Calu3 (cell line): ENCODE data around the gene NSMCE1. TPM values are rescaled to one million over a fixed set of nuclear protein-coding genes. Genes with fewer than 3 reads are reported as not detected.

Source experiments
- BruUV-seq: library from RNA; stranded (reverse); fragments of 400-500 nt; replicated peaks from 2 replicates; lab custom pipeline; 2021; lab: Mats Ljungman, UMichigan
- CTCF ChIA-PET: fragments of 300-600 bp; sonication (Branson Sonifier 250); formaldehyde crosslinking; loops from one replicate; lab custom pipeline; 2022; ENCODE audit warnings: antibody characterized with exemption; lab: Charles Lee
- DNase-seq: peaks from one replicate; pipeline ENCODE4 v3.0.0; 2022
- H3K27ac Mint-ChIP-seq: one replicate; pipeline ENCODE4 v1.8.0; 2022; ENCODE audit warnings: mixed read lengths; ENCODE audit not compliant: unreplicated experiment
- H3K27me3 Mint-ChIP-seq: one replicate; pipeline ENCODE4 v1.8.0; 2022; ENCODE audit warnings: mixed read lengths; ENCODE audit not compliant: unreplicated experiment
- H3K36me3 Mint-ChIP-seq: one replicate; pipeline ENCODE4 v1.8.0; 2022; ENCODE audit warnings: mild to moderate bottlenecking, moderate library complexity, mixed read lengths; ENCODE audit not compliant: insufficient read depth, unreplicated experiment
- H3K4me1 Mint-ChIP-seq: one replicate; pipeline ENCODE4 v1.8.0; 2022; ENCODE audit warnings: mild to moderate bottlenecking, low read depth, mixed read lengths; ENCODE audit not compliant: unreplicated experiment
- H3K4me3 Mint-ChIP-seq: one replicate; pipeline ENCODE4 v1.8.0; 2022; ENCODE audit warnings: mild to moderate bottlenecking, low read depth, moderate library complexity, mixed read lengths; ENCODE audit not compliant: unreplicated experiment
- H3K9me3 Mint-ChIP-seq: one replicate; pipeline ENCODE4 v1.8.0; 2022; ENCODE audit warnings: low read depth, mixed read lengths; ENCODE audit not compliant: unreplicated experiment
- intact Hi-C: fragments of 100-400 bp; cut with micrococcal nuclease; formaldehyde crosslinking; loops from one replicate; pipeline ENCODE4 v1.10.0; 2022; ENCODE audit not compliant: unreplicated experiment
- total RNA-seq: library from RNA; stranded (reverse); gene quantifications from 2 replicates; pipeline ENCODE4 v1.2.3, GENCODE V29; 2022
- TF ChIP-seq, protein P1 (sequence below): fragments of 200-600 bp; IDR thresholded peaks from one replicate; pipeline ENCODE4 v1.8.0; 2022; ENCODE audit warnings: antibody characterized with exemption; ENCODE audit not compliant: unreplicated experiment

Gene NSMCE1
- total RNA-seq, 1 experiment from 2014 or later, result 83.2 TPM

GRCh38 chr16:27181019-27181790 lies 87.4 kb downstream of the NSMCE1 start:
- intact Hi-C loops, result no loop called here
- no peak overlapping the region for H3K27ac Mint-ChIP-seq

DNA sequence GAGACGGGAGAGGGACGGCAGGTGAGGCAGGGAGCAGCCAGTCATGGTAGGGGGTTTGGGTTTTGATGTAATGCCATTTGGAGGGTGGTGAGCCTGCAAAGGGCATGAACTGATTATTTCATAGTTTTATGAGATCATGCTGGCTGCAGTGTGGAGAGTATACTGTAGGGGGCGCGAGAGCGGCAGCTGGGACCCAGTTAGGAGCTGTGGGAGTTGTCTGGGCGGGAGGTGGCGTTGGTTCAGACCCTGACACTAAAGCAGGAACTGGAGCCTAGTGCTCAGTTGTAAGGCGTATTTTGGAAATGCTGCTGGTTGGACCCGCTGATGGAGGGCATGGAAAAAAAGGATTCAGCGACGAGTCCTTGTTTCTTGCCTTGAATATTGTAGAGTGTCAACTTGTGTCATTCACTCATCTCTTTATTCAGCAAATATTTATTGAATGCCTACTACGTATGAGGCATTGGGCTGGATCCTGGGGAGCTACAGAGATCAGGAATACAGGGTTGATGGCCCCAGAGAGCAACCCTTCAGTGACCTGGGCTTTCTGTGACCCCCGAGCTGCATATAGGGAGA lies 89.0 kb downstream of the NSMCE1 start:
- BruUV-seq, result no TSS peak
- Mint-ChIP-seq H3K9me3 (no peaks in the 10 kb centered on the region), H3K27me3 (peaks cover 52% of the 10 kb centered on the region), H3K27ac (no peak overlapping the region), H3K4me3 (no peak overlapping the region), H3K4me1 (peaks cover 7% of the 10 kb centered on the region), H3K36me3 (peaks cover 6% of the 10 kb centered on the region)
- intact Hi-C loops, result loop anchor here (2.0 kb wide), 1 partner anchor 189 kb away; no protein-coding TSS in a partner anchor
- TF ChIP-seq, protein P1, sequence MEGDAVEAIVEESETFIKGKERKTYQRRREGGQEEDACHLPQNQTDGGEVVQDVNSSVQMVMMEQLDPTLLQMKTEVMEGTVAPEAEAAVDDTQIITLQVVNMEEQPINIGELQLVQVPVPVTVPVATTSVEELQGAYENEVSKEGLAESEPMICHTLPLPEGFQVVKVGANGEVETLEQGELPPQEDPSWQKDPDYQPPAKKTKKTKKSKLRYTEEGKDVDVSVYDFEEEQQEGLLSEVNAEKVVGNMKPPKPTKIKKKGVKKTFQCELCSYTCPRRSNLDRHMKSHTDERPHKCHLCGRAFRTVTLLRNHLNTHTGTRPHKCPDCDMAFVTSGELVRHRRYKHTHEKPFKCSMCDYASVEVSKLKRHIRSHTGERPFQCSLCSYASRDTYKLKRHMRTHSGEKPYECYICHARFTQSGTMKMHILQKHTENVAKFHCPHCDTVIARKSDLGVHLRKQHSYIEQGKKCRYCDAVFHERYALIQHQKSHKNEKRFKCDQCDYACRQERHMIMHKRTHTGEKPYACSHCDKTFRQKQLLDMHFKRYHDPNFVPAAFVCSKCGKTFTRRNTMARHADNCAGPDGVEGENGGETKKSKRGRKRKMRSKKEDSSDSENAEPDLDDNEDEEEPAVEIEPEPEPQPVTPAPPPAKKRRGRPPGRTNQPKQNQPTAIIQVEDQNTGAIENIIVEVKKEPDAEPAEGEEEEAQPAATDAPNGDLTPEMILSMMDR, result peak; percentile 68
- DNase-seq, result peak; percentile 75
- CTCF ChIA-PET, result interaction anchor here (0.9 to 2.2 kb wide), 6 partner anchors 8 to 188 kb away, joined by 4 to 23 read pairs (median 6); partner anchors contain the start of gene KDM8

More at GRCh38 chr16:27181019-27181790, 87.4 kb downstream of the NSMCE1 start:
- no TSS peak for BruUV-seq
- peaks cover 60% of the 10 kb centered on the region for H3K27me3 Mint-ChIP-seq
- DNase-seq, result peak; percentile 14
- TF ChIP-seq, protein P1, result no peak
- no peak overlapping the region for H3K4me3 Mint-ChIP-seq
- CTCF ChIA-PET, result interaction anchor here (0.7 kb wide), 1 partner anchor 187 kb away, joined by 13 read pairs; no protein-coding TSS in a partner anchor
- H3K4me1 Mint-ChIP-seq, result no peaks in the 10 kb centered on the region
- no peaks in the 10 kb centered on the region for H3K9me3 Mint-ChIP-seq
- H3K36me3 Mint-ChIP-seq, result peaks cover 6% of the 10 kb centered on the region

DNA sequence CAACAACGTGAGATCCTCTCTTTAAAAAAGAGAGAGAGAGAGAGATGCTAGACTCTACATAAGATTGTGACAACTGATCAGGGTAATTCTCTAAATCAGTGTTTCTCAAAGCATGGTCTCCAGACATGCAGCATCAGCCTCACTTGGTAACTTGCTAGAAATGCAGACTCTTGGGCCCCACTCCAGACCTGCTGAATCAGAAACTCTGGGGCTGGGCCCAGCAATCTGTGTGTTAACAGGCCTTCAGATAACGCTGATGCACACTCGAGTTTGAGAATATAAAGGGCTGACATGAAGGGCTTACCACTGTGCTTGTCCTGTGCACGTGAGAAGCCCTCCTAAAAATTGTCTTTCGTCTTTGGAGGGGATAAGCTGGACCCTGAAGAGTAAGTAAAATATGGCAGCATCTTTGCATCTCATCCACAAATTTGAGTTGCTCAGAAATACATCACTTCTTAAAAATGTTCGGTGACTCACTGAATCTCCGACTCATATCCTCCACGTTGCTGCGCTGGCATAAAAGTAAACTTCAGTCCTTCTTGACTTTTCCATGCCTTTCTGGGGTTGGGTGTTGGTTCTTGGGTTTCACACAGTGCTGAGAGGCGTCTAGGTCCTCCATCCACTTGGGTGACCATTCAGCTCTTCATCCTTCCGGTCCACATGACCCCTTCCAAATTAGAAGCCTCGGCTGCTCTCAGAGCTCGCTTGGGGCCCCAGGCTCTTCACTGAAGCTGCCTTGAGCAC lies 91.4 kb downstream of the NSMCE1 start:
- TF ChIP-seq, protein P1, result no peak
- H3K27ac Mint-ChIP-seq, result no peak overlapping the region
- CTCF ChIA-PET, result interaction anchor here (0.8 kb wide), 1 partner anchor 227 kb away, joined by 3 read pairs; no protein-coding TSS in a partner anchor
- no TSS peak for BruUV-seq
- H3K27me3 Mint-ChIP-seq, result peaks cover 40% of the 10 kb centered on the region
- H3K4me1 Mint-ChIP-seq, result peaks cover 8% of the 10 kb centered on the region
- DNase-seq, result no peak
- no peak overlapping the region for H3K4me3 Mint-ChIP-seq
- intact Hi-C loops, result no loop called here
- peaks cover 2% of the 10 kb centered on the region for H3K9me3 Mint-ChIP-seq
- H3K36me3 Mint-ChIP-seq, result peaks cover 6% of the 10 kb centered on the region

DNA sequence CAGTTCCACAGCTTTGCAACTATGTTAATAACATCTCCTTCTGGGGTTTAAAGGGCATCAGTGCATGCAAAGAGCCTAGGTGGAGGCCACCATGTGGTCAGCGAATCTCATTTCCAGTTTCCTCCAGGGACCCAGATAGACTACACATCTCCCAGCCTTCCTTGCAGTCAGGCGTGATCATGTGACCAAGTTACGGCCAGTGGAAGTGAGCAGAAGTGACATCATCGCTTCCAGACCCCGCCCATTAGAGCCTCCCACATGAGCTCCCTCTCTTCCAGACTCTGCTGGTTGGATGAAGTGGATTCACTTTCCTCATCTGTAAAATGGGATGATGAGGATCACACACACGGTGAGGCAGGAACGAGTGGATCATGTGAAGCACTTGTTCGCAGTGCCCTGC lies 92.7 kb downstream of the NSMCE1 start:
- Mint-ChIP-seq H3K4me1 (peaks cover 8% of the 10 kb centered on the region), H3K27ac (no peak overlapping the region), H3K27me3 (peaks cover 27% of the 10 kb centered on the region), H3K36me3 (peaks cover 6% of the 10 kb centered on the region), H3K4me3 (no peak overlapping the region), H3K9me3 (peaks cover 5% of the 10 kb centered on the region)
- no peak for DNase-seq
- CTCF ChIA-PET, result no interaction called here
- BruUV-seq, result no TSS peak
- intact Hi-C loops, result no loop called here
- TF ChIP-seq, protein P1, result no peak

Other genes starting within 250 kb of the NSMCE1 start
- gene C16orf82, start 201.8 kb downstream of the NSMCE1 start, total RNA-seq, result not detected in 2 replicates
- 8.4 and 10.2 TPM in 2 replicates for gene KDM8, start 65.2 kb downstream of the NSMCE1 start, total RNA-seq
- gene IL4R, start 45.2 kb upstream of the NSMCE1 start, total RNA-seq, result 99.0 and 108 TPM in 2 replicates
- gene IL21R, start 133.4 kb upstream of the NSMCE1 start, total RNA-seq, result not detected in 2 replicates